HG03521 (cell line): ENCODE measurements around the gene APOC1.
"Not testable (repeated sequence)": the region's sequence is repeated elsewhere in the genome, so short reads cannot be mapped to it uniquely, and the experiment has no call there.

Experiments used
- ATAC-seq: cut with Tn5 transposase; IDR thresholded peaks from one replicate; pipeline ENCODE4 v1.9.1; 2021; ENCODE audit warnings: mild to moderate bottlenecking, moderate library complexity; ENCODE audit not compliant: unreplicated experiment

The APOC1 gene

GRCh38 chr19:44889830-44890365, 24.5 kb upstream of the APOC1 start:
- no peak for ATAC-seq

- peak; percentile 82 for ATAC-seq
Measured at GRCh38 chr19:44890366-44891015, 23.9 kb upstream of the APOC1 start.

- peak; percentile 0 for ATAC-seq
Measured at GRCh38 chr19:44891016-44891882, 23.2 kb upstream of the APOC1 start, which contains the start of gene TOMM40. Gene TOMM40 (plus strand): TSS chr19:44891254. CDS start chr19:44891416, 162 bp downstream.

- no peak for ATAC-seq
Measured at GRCh38 chr19:44892932-44893331, 21.5 kb upstream of the APOC1 start.

GRCh38 chr19:44893332-44894051, 20.9 kb upstream of the APOC1 start:
- ATAC-seq = no peak

GRCh38 chr19:44894052-44894400, 20.4 kb upstream of the APOC1 start:
- no peak for ATAC-seq

- ATAC-seq = no peak
Measured at GRCh38 chr19:44894946-44895345, 19.5 kb upstream of the APOC1 start.

- no peak for ATAC-seq
Measured at GRCh38 chr19:44897835-44898234, 16.6 kb upstream of the APOC1 start.

- no peak for ATAC-seq
Measured at GRCh38 chr19:44900328-44901244, 13.8 kb upstream of the APOC1 start.

GRCh38 chr19:44903216-44903601, 11.2 kb upstream of the APOC1 start:
- ATAC-seq = no peak

- no peak for ATAC-seq
Measured at GRCh38 chr19:44903602-44904425, 10.6 kb upstream of the APOC1 start.

- no peak for ATAC-seq
Measured at GRCh38 chr19:44904426-44904994, 9.9 kb upstream of the APOC1 start.

GRCh38 chr19:44905437-44906160, 8.8 kb upstream of the APOC1 start, which contains the start of gene APOE:
Gene APOE (plus strand): TSS chr19:44905796. CDS start chr19:44906625, 829 bp downstream.
- ATAC-seq = no peak

- ATAC-seq = no peak
Measured at GRCh38 chr19:44907613-44908012, 6.8 kb upstream of the APOC1 start.

- no peak for ATAC-seq
Measured at GRCh38 chr19:44908074-44908835, 6.2 kb upstream of the APOC1 start.

GRCh38 chr19:44908836-44909261, 5.6 kb upstream of the APOC1 start:
- ATAC-seq = no peak

- no peak for ATAC-seq
Measured at GRCh38 chr19:44909775-44910174, 4.6 kb upstream of the APOC1 start.

- not testable (repeated sequence) for ATAC-seq
Measured at GRCh38 chr19:44911896-44912295, 2.5 kb upstream of the APOC1 start.
